Fibroblast of lung (primary cell): Measurements from ENCODE around the gene OGA.

Source experiments
- EZH2 ChIP-seq: IDR thresholded peaks from 2 replicates; pipeline ENCODE4 v1.5.1; 2012; ENCODE audit warnings: low read length, control low read depth, mild to moderate bottlenecking; ENCODE audit errors: missing control alignments
- TF ChIP-seq, protein P1 (sequence below), 2 donors: IDR thresholded peaks in 1 of 2; conservative IDR thresholded peaks in 1 of 2; 1 replicate in 1 of 2; 2 replicates in 1 of 2; pipeline ENCODE4 v1.5.1; 2011 to 2012; ENCODE audit warnings: low read length in 2 of 2, control low read depth in 1 of 2, inconsistent platforms in 1 of 2, low read depth in 1 of 2, mild to moderate bottlenecking in 1 of 2

DNA sequence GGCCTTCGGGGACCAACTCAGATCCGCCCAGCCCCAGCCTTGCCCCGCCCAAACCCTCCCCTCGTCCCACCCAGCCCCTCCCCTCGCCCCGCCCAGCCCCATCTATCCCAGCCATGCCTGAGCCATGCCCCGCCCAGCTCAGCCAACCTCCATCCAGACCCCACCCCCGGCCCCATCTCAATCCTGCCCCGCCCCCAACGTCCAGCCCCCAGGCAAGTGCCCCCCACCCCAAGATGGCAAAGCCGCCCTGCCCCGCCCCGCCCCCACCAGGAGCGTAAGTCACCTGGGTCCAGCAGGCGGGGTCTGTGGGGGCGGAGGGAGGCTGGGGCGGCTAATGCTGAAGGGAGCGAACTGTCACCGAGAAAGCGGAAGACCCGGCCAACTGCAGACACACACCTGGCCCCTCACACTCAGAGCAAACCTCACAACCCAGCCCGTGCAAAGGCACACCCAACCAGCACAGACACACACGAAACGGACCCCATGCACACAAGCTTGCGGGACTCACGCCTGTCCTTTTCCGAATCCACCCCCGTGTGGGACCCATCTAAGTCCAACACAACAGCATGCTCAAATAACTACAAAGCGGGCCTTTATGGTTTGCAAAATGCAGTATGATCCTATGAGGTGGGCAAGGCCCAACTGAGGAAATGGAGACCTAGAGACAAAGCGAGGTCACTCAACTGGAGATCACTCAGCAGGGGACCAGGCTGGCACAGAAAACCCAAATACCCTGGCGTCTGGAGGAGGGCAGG lies 11.5 kb upstream of the OGA start:
- TF ChIP-seq, protein P1, sequence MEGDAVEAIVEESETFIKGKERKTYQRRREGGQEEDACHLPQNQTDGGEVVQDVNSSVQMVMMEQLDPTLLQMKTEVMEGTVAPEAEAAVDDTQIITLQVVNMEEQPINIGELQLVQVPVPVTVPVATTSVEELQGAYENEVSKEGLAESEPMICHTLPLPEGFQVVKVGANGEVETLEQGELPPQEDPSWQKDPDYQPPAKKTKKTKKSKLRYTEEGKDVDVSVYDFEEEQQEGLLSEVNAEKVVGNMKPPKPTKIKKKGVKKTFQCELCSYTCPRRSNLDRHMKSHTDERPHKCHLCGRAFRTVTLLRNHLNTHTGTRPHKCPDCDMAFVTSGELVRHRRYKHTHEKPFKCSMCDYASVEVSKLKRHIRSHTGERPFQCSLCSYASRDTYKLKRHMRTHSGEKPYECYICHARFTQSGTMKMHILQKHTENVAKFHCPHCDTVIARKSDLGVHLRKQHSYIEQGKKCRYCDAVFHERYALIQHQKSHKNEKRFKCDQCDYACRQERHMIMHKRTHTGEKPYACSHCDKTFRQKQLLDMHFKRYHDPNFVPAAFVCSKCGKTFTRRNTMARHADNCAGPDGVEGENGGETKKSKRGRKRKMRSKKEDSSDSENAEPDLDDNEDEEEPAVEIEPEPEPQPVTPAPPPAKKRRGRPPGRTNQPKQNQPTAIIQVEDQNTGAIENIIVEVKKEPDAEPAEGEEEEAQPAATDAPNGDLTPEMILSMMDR (conservative IDR thresholded peaks at IDR 0.05 in 1 of 2, IDR thresholded peaks at IDR 0.05 in 1 of 2; ENCODE audit: low read depth in 1 of 2, low read length in 2 of 2), result no peak
- no peak for TF ChIP-seq EZH2
